MG63 (cell line): ENCODE measurements around the gene TCEA2. TPM values are rescaled to one million over a fixed set of nuclear protein-coding genes. Genes with fewer than 3 reads are reported as not detected.

ENCODE experiments used
- DNase-seq: peaks from one replicate; pipeline ENCODE4 v3.0.0-alpha.2; 2020
- H3K27me3 ChIP-seq: fragments of 250-450 bp; sonication (Bioruptor Pico); 2 replicates; pipeline ENCODE4 v1.5.1; 2020; ENCODE audit warnings: mild to moderate bottlenecking, moderate library complexity
- H3K36me3 ChIP-seq: fragments of 250-450 bp; sonication (Bioruptor Pico); 2 replicates; pipeline ENCODE4 v1.5.1; 2020; ENCODE audit warnings: mild to moderate bottlenecking, moderate library complexity
- H3K4me3 ChIP-seq: fragments of 250-450 bp; sonication (Bioruptor Pico); 2 replicates; pipeline ENCODE4 v1.5.1; 2020; ENCODE audit warnings: mild to moderate bottlenecking, moderate library complexity
- H3K9me3 ChIP-seq: fragments of 250-450 bp; sonication (Bioruptor Pico); 2 replicates; pipeline ENCODE4 v1.5.1; 2020; ENCODE audit warnings: mild to moderate bottlenecking, moderate library complexity
- total RNA-seq: library from RNA; depleted of rRNA; stranded (reverse); fragments of >200 nt; shearing (Covaris generic); gene quantifications from 2 replicates; pipeline ENCODE4 v1.2.3, GENCODE V29; 2014; ENCODE audit warnings: low replicate concordance

TCEA2 gene
- total RNA-seq, 1 experiment from 2014 or later, result 48.0 TPM

DNA sequence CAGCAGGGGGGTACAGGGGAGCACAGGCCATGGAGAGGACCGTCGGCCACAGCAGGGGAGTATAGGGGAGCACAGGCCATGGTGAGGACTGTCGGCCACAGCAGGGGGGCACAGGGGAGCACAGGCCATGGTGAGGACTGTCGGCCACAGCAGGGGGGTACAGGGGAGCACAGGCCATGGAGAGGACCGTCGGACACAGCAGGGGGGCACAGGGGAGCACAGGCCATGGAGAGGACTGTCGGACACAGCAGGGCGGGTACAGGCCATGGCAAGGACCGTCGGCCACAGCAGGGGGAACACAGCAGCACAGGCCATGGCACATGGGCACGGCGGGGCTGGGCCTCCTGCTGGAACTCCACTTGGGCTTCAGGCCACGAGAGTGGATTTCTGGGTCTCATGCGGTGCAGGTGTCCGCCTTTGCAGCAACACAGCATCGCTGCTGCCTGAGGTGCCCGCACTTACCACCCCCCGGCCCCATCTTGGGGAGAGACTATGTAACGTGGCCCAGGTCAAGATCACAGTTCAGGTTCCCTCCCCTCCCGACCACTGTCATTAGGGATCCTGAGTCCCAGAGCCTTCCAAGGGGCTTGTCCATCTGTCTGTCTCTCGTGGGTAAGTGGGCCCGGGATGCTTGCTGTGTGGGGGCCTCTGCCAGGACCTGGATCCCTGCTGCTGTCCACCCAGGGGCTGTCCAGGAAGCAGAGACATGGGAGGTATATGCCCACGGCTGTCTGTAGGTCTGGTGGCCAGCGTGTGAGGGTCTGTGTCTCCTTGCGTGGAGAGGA is 41.9 kb downstream of the TCEA2 start:
- no peak for DNase-seq
- Histone ChIP-seq H3K4me3 (no peak overlapping the region), H3K27me3 (peaks cover 16% of the 10 kb centered on the region), H3K36me3 (no peaks in the 10 kb centered on the region), H3K9me3 (no peaks in the 10 kb centered on the region)

DNA sequence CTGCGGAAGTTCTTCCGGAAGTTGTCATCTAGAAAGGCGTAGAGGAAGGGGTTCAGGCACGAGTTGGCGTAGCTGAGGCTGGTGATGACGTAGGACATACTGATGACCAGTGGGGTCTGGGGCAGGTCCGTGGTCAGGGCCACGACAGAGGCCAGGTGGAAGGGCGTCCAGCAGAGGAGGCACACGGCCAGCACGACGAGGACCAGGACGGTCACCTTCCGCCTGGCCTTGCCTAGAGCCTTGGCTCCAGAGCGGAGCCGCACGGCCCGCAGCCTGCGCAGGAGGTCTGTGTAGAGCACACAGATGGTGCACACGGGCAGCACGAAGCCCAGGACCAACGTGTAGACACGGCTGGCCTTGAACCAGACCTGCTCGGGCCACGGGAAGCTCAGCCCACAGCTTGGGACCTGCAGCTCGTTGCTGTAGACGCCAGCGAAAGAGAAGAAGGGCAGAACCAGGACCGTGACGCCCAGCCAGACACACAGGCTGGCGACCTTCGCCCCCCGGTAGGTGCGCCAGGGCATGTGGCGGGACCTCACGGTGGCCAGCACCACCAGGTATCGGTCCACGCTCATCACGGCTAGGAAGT is 42.9 kb downstream of the TCEA2 start:
- H3K4me3 ChIP-seq, result no peak overlapping the region
- no peaks in the 10 kb centered on the region for H3K9me3 ChIP-seq
- H3K27me3 ChIP-seq, result peaks cover 13% of the 10 kb centered on the region
- no peak for DNase-seq
- H3K36me3 ChIP-seq, result no peaks in the 10 kb centered on the region

DNA sequence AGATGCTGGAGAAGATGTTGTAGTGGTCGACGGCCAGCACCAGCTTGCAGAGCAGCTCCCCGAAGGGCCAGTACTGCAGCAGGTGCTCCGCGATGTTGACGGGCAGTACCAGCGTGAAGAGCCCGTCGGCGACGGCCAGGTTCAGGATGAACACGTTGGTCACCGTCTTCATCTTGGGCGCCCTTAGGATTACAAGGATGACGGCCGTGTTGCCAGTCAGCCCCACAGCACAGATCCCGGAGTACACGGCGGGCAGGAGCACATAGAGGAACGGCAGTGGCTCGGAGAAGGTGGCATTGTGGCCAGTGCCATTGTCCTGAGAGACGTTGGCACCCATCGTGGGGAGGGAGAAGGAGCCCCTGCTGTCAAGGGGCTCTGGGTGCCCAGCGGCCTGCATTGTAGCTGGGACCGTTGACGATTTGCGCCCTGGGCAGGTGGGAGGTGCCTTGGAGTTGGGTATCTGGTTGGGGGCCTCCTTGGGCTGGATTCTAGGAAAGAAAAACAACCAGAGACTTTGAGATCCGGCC is 43.5 kb downstream of the TCEA2 start:
- no peaks in the 10 kb centered on the region for H3K9me3 ChIP-seq
- no peaks in the 10 kb centered on the region for H3K36me3 ChIP-seq
- peaks cover 8% of the 10 kb centered on the region for H3K27me3 ChIP-seq
- DNase-seq, result no peak
- no peak overlapping the region for H3K4me3 ChIP-seq

DNA sequence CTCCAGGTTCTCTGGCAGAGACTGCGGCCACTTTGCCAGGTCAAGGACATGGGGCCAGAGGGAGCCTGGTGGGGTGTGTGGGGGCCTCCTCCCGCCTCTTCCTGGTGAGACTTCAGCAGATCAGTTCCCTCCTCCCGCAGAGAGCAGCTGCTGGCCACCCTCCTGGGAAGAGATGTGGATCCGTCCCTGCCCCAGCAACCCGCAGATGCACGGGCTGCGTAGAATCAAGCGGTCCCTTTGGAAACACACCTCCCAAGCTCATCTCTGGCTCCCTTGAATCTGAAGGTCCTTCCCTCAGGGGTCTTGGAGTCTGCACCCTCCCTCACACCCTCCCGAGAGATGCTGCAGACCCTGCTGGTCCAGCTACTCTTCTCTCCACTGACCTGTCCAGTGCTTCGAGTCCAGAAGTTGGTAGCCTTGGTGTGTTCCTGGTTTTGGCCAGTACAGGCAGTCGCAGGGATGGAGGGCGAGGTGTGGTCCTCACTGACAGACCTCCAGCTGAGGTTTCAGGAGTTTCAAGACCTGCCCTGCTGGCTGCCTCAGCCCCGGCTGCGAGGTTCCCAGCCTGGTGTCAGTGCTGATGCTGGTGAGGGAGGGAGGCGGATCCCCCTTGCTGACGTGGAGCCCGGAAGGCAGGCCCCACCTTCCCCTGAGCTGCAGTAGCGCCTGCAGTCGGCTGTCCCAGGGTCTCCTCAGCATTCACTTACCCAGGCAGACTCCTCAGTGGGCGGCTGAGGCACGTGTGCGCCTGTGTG is 44.2 kb downstream of the TCEA2 start, which contains the start of gene NPBWR2:
TSS of gene NPBWR2 (minus strand) at position 585 of the 755 bp plus-strand sequence. CDS start 734 bp downstream, outside the sequence.
- Histone ChIP-seq H3K4me3 (no peak within 1 kb of the TSS), H3K9me3 (no peaks in the 10 kb centered on the region), H3K36me3 (no peaks in the 10 kb centered on the region), H3K27me3 (peaks cover 3% of the 10 kb centered on the region; the same call in 1 of the 2 replicates)
- no peak for DNase-seq

DNA sequence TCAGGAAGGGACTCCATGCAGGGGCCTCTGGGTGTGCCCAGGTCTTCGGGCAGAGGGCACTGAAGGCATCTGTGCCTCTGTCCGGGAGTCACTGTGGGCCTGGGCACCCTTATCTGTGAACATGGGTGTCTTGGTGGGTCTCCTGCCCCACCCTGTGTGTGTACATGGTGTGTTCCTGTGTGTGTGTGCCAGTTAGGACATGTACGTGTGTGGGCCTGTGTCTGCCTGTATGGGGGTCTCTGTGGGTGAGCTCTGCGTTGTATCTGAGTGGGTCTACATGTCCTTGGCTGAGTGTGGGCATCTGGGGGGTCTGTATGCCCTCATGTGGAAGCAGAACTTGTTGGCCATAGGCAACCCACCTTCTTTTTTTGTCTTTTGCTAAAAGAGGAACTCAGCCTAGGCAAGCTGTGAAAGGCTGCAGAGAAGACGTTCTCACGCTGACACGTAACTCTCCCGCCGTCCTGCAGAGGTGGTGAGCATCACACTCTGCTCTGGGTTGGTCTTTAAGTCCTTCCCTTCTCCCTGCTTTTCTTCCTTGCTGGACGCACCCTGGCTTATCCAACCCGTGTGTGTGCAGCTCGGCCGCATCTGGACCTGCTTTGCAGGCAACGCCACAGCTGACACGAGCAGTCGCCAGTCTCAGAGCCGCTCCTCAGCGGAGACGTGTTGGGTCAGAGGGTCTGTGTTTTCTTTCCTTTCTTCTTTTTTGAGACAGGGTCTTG is 44.9 kb downstream of the TCEA2 start:
- H3K36me3 ChIP-seq, result no peaks in the 10 kb centered on the region
- H3K27me3 ChIP-seq, result no peaks in the 10 kb centered on the region
- H3K4me3 ChIP-seq, result no peak overlapping the region
- no peak for DNase-seq
- no peaks in the 10 kb centered on the region for H3K9me3 ChIP-seq

DNA sequence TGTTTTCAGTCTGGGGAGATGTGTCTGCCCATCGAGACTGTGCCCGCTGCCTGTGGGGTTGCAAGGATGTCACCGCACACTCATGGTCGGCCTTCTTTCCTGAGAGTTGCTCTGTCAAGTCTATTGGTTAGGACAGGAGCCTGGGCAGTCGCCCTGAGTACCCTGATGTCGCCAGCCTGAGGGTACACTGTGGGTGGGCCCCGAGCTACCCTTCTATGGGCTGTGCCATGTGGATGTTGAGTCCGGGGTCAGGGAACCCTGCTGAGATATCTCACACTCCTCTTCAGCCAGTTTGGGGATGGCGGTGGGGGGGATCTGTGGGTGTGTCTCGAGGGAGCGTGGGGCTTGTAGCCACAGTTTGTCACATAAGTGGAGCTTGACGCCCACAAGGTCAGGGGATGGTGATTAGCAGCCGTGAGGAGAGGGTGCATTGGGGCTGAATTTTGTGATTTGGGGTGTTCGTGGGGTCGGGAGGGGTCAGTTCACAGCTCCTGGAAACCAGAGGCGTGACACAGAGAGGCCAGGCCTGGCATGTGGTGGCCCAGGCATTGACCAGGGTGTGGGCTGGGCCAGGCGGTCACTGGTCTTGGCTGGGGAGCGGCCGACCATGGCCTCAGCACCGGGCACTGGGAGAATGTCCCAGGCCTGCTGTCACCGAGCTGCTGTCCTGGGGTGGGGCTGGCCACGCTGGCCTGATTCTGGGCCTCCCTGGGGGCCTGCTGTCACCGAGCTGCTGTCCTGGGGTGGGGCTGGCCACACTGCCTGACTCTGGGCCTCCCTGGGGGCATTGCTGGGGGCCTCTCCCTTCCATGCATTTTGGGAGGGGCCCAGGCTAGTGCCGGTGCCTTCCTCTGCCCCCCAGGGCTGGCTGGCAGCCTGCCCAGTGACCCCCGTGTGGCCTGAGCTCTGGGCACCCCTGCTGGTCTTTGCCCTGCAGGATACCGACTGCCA is 46.0 kb downstream of the TCEA2 start:
- H3K9me3 ChIP-seq, result no peaks in the 10 kb centered on the region
- no peak for DNase-seq
- H3K36me3 ChIP-seq, result no peaks in the 10 kb centered on the region
- H3K27me3 ChIP-seq, result no peaks in the 10 kb centered on the region
- H3K4me3 ChIP-seq, result no peak overlapping the region

DNA sequence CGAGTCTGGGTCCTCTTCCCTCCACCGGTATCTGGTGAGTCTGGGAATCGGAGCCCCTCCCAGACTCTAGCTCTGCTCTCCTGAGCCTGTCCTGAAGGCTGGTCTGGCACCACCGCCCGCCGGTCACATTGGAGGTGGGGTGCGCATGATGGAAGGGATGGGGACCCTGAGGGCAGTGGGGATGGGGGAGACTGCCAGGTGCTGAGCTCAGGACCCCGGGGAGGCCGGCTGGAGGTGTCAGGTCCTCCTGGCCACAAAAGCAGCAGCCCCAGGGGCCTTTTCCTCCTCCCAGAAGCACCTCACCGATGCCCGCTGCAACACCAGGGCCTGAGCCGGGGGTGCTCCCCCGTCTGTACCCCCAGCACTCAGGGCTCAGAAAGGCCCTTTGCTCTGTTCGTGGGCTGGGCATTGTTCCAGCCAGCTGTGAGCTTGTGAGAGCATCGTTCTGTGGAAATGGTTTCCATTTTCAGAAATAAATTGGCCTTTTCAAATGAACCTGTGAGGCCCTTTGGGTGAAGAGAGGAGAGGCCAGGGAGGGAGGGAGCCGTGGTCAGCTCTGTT is 46.9 kb downstream of the TCEA2 start:
- Histone ChIP-seq H3K36me3 (no peaks in the 10 kb centered on the region), H3K27me3 (no peaks in the 10 kb centered on the region), H3K4me3 (no peak overlapping the region), H3K9me3 (no peaks in the 10 kb centered on the region)
- no peak for DNase-seq

DNA sequence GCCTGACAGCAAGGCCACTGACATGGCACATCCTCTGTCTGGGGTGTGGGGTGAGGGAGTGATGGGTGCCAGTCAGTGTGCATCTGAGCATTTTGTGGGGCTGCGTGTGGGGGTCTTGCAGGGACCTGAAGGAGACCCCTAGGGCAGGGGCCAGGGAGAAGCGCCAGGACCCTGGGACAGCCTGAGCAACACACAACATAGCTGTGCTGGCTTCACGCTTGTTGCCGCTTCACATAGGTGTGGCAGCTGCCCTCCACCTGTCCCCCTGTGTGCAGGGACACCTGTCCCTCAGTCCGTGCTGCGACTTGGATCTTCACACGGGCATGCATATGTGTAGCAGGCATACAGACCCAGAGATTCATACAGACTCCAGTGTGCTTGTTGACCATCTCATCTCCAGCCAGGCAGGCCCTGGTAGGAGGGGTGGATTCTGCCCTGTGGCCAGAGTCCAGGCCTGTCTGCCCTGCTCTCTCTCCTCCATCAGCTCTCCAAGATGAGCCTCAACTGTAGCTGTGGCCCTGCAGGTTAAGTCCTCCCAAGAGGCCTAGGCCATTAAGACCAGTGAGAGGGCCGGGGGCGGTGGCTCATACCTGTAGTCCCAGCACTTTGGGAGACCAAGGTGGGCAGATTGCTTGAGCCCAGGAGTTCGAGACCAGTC is 47.5 kb downstream of the TCEA2 start:
- Histone ChIP-seq H3K27me3 (no peaks in the 10 kb centered on the region), H3K9me3 (no peaks in the 10 kb centered on the region), H3K36me3 (no peaks in the 10 kb centered on the region), H3K4me3 (no peak overlapping the region)
- DNase-seq, result no peak

DNA sequence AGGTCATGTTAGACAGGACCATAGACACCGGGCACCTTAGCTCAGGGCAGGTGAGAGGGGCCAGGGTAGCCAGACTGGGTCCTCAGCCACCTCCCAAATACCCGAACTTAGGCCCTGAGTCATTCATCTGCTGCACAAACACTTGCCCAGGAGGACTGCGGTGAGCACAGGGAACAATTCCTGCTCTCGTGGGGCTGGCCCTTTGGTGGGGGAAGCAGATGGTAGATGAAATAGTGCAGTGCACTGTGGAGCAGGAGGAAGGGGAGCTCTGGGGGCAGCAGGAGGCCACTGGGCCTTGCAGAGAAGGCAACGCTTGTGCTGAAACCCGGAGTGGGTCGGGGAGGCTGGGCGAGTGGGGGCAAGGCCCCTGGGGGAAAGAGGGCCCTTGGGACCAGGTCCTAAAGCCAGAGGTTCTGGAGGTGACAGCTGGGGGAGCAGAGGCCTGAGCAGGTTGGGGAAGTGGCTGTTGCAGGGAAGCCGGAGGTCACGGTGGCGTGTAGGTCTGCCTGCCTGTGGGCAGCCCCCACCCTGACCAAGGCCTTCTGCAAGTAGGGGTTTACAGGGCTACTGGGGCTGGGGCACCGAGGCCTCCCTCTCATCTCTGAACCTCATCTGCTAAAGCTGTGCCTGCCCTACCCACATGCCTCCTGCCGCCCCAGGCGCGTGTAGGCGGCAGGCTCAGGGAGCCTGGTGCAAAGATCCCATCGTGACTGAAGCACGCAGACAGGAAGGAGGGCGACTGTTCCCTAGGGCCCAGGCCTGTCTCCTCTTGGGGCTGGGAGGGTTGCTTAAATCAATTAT is 49.0 kb downstream of the TCEA2 start:
- Histone ChIP-seq H3K36me3 (no peaks in the 10 kb centered on the region), H3K4me3 (no peak overlapping the region), H3K9me3 (no peaks in the 10 kb centered on the region), H3K27me3 (no peaks in the 10 kb centered on the region)
- DNase-seq, result no peak

DNA sequence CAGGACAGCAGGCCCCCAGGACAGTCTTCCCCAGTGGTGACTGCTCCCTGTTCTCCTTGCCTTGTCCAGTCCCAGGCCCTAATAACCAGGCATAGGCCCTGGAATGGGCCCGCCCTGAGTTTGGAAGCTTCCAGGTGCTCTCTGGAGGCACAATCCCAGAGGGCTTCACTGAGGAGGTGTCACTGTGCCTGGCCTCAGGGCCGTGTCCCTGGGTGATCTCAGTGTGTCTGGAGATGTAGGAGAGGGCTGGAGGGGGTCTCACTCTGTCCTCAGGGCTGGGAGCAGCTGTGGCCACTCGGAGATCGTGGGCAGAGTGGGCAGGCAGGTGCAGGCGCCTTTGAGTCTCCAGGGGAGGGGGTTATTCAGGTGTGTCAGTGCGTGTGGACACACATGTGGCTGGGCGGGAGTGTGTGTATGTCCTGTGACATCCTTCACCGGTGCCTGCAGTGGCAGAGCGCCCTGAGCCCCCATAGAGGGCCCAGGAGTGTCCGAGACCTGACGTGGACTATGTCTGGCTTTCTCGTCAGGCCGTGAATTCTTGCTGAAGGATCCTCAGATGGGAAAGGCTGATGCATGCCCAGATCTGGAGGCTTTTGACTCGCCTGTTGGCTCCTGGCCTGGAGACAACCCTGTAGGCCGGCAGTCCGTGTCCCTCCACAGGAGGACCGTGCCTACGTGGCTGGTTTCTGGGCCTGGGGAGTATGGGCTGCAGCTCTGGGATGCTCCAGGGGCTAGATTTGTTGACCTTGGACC is 49.9 kb downstream of the TCEA2 start:
- Histone ChIP-seq H3K4me3 (no peak overlapping the region), H3K27me3 (no peaks in the 10 kb centered on the region), H3K9me3 (no peaks in the 10 kb centered on the region), H3K36me3 (no peaks in the 10 kb centered on the region)
- DNase-seq, result no peak

DNA sequence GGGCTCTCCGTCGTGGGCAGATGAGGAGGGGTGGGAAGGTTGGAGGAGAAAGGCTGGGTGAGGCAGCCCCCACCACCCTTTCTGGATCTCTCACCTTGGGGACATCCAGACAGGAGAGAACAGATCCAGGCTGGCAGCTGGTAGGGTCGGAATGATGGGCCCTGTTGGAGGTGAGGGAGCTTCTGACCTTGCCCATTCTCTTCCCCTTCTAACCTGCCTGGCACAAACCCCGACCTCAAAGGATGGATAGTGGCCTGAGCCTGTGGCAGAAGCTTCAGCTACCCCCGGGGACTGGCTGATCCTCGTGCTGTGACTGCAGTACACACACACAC is 50.4 kb downstream of the TCEA2 start:
- no peak for DNase-seq
- Histone ChIP-seq H3K36me3 (no peaks in the 10 kb centered on the region), H3K9me3 (no peaks in the 10 kb centered on the region), H3K4me3 (no peak overlapping the region), H3K27me3 (no peaks in the 10 kb centered on the region)

DNA sequence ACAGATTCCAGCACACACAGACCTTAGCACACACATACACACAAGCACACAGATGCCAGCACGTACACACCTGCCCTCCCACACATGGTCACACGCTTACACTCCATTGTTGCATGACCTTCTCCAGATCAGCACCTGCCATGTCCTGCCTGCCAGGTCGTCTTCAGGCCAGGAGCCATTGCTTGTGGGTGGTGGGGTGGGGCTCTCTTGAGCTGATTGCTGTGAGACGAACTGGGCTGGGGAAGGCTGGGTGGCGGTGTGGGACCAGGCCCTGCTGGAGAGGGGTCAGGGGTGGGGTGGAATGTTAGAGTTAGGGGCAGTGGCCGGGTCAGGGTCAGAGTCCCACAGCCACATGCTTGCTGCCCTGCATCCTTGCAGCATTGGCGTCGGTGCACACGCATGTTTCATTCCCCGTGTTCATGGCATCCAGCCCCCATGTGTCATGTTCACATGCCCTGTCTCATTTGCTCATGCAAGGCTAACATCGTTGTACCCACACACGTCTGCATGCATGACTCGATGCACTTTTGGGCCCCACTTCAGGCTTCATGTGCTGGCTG is 50.9 kb downstream of the TCEA2 start:
- Histone ChIP-seq H3K9me3 (no peaks in the 10 kb centered on the region), H3K36me3 (no peaks in the 10 kb centered on the region), H3K27me3 (no peaks in the 10 kb centered on the region), H3K4me3 (no peak overlapping the region)
- no peak for DNase-seq

DNA sequence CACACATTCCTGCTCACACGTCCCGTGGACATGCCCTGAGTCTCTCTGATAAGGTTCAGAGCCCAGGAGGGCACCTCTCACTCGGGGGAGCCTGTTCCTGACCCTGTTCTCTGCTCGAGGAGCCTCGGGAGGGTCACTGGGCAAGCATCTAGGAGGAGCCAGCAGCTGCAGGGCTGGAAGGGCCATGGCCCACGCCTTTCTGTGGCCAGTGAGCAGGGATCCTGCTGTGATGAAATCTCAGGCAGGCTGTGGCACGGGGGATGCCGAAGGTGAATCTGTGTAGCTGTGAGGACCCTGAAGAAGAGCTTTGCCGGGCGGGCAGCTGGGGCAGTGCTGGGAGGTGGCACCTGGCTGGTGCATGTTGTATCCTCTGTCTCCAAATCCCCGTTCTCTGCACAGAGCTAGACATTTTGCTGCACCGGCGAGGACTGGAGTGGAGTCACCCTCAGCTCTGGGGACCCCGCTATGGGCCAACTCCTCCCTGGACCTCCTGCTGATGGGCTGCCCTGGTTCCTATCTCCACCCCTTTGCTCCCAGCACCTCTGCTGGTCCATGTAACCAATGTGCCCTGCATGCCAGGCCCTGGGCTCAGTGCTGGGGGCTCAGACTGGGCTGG is 51.5 kb downstream of the TCEA2 start:
- Histone ChIP-seq H3K27me3 (no peaks in the 10 kb centered on the region), H3K9me3 (no peaks in the 10 kb centered on the region), H3K4me3 (no peak overlapping the region), H3K36me3 (no peaks in the 10 kb centered on the region)
- DNase-seq, result no peak
